ENCODE measurements around the gene MIPEP.
"Not testable (repeated sequence)": the region's sequence is repeated elsewhere in the genome, so short reads cannot be mapped to it uniquely, and the experiment has no call there.

MIPEP gene

DNA sequence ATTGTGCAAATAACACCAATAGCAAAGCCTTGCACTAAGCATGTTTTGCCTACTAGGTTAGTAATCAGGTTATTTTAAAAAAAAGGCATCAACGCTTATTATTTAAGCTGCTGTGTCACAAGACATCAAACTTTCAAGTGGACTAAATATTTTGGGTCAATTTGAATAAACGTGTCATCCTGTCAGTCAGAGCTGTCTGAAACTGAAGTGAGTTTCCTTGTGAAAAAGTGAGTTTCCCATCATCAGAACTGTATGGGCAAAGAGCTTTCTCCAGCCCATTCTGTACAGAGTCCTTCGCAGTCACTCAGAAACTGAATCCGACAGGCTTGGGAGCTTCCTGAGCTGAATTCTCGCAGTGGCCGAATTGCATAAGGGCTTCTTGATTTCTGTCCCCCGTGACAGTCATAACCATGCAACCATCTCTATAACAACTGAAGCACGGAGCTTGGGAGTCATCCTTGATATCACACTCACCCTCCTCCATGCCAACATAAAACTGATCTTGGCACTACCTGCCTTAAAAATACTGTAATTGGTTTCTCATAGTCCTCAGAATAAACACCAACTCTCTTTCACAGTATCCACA, 139.8 kb downstream of the MIPEP start:
- no peak for DNase-seq (ENCODE audit: low spot score)

DNA sequence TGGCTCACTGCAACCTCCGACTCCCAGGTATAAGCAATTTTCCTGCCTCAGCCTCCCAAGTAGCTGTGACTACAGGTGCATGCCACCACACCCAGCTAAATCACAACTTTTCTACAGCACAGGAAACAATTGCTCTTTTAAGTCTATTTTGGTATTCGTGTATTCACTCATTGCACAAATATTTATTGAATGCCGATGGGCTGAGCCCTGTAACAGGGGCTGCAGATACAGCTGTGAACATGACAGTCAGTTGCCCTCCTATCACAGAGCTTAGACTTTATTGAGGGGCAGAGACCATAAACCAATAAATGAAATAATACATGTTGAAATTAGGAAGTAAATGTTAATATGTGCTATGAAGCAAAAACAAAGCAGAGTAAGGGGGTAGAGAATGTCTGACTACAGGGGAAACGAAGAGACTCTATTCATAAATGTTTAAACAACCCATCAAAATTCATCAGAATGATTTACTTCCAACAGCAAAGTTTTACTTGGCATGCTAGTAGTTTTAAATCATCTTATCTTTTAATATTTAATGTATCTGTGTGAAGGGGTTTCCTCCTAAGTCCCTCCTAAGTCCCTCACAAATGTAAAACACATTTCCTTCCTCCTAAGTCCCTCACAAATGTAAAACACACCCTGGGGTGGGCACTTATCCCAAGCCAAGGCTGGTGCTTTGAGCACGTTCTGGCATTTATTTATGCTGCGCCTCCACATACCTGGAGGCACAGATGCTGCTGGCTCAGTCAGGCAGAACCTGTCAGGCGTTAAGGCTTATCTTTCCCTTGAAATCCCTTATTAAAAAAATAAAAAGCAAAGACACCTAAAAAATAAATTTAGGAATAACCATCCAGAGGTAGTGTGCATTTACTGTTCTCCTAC, 140.8 kb downstream of the MIPEP start:
- DNase-seq (ENCODE audit: low spot score) = no peak

DNA sequence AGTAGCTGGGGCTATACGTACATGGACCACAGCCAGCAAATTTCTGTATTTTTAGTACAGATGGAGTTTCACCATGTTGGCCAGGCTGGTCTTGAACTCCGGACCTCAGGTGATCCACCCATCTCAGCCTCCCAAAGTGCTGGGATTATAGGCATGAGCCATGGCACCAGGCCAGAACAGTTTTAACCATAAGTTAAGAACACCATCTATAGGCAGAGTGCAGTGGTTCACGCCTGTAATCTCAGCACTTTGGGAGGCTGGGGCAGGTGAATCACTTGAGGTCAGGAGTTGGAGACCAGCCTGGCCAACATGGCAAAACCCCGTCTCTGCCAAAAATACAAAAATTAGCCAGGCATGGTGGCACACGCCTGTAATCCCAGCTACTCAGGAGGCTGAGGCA, 143.1 kb downstream of the MIPEP start:
- not testable (repeated sequence) for DNase-seq (ENCODE audit: low spot score)

DNA sequence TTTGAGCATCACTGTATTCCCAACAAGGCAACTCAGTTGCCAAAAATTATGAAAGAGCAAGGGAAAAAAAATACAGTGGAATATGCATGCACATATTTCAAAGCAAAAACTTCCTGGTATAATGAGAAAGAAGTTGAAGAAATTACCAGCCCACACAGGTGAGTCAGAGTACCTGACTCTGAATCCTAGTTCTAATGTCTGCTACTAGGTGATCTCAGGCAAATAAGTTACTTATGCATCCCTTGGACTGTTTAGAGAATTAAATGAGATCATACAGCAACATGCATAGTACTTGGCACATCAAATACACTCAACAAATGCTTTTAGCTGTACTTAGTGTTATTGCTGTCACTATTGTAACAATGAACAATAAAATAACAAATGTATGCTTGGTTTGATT, 144.9 kb downstream of the MIPEP start:
- DNase-seq (ENCODE audit: low spot score) = no peak

DNA sequence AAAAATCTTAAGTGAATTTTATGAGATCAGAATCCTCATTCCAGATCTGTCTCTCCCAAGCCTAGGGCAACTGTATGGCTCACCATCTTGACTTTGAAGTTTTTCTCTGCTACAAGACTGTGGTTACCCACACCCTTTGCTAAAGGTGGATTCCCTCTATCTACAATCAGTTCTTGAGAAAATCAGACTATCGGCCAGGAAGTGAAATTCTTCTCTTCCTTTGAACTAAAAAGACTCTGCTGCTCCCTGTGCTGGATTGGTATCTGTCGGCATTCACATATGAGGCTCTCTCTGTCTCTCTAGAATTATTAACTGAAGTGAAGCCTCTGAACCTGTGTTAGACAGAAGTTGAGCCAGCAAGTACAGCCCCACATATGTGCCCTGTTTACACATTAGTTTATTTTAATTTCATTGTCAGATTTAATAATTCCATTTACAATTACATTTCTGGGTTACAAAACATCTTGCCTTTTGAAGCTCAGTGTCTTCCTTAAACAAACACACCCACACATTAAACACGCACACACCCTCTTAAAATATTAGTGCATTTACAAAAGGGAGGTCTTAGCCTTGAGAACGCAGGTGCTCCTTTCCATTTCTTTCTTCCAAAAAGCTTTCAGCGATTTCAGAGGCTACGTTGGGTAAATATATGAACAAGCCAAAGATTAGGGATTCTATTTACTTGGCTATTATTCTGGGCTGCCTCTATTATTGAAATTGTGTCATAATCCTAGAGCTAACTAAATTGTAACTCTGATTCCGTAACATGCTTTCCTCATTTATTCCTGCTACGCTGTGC, 145.7 kb downstream of the MIPEP start:
- DNase-seq (ENCODE audit: low spot score) = no peak

DNA sequence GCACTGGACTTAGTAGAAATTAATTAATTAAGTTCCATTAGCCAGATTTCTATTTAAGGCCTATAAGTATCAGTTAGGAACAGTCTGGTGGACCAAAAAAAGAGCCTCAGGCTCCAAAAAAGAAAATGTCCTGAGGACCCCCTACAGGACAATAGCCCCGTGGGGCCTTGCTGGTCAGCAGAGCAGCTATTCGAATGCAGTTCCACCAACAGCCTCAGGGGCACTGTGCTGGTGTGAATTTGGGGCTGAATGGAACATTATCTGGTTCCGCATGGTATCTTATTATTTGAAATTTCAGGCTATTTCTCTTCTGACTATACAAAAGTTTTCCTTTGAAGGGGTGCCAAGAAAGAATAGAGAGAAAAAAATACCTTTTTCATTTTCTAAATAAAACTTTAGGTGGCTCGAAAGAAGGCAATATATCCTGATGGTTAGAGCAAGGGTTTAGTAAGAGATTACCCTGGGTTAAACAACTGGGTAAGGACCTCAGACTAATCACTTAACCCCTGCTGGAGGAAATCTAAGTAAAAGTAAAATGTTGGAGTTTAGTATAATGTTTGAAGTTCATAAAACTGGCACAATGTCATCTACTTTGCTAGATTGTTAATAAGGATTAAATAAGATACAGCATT, 147.2 kb downstream of the MIPEP start:
- DNase-seq (ENCODE audit: low spot score) = no peak

DNA sequence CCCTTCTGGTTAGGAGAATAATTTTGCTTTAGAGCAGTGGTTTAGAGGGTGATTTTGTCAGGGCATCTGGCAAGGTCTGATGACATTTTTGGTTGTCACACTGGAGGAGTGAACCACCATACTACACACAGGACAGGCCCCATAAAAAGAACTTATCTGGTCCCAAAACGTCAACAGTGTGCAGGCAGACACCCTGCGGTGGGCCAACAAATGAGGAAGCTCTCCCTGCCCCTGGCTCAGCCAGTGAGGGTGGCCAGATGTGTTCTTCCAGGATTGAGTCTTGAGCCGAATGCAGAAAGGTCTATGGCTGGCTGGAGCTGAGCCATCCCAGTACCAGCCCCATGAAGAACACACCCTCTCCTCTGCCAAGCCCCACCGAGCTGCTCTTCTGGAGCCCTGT, 149.2 kb downstream of the MIPEP start:
- DNase-seq (ENCODE audit: low spot score) = no peak

DNA sequence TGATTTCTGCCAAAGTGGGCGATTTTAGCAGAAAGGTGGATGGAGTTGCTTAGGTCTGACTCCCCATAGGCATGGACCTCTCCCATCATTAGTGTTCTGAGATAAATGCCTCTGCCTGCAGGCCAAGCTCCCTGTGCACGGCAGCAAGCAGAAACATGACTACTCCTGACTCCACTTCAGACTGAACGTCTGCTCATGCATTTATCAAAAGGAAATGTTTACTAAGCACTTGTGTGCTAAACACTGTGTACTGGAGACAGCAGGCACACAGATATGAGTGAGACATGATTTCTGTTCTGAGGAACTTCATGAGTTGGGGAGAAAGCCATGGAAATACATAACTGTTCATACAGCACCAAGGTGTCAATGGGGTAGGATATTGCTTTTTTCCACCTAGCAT, 149.6 kb downstream of the MIPEP start:
- no peak for DNase-seq (ENCODE audit: low spot score)

DNA sequence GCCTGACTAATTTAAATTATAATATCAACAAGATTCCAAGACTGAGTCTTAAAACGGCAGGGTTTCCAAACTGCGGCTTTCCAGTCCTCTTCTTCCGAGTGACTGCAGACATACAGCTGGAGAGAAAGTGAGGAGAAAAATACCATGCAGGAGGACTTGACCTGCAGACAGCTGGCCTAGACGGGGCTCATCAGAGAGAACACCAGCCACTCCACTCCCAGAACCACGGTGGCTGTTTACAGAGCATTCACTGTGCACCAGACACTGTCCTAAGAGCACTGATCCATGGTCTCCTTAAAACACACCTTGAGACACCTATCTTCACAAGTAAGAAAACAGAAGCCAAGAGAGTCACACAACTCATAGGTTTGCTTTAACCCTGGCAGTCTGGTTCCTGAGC, 152.7 kb downstream of the MIPEP start:
- DNase-seq (ENCODE audit: low spot score) = no peak

DNA sequence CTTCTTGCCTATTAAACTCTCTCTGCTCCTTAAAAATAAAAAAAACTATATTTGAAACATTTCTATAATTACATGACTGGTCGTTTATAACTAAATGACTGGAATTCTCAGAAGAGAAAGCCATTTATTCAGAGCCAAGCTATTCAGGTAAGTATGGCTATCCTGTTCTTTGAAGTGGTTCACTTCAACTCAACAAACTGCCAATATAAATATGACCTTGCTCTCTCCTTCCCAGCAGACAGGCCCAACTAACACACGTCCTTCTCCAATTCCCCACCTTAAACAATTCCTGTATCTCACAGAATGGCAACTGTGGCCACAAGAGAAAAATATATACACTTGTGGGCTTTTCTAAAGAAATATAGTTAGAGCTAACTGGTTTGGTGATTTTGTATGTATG, 153.9 kb downstream of the MIPEP start:
- no peak for DNase-seq (ENCODE audit: low spot score)

DNA sequence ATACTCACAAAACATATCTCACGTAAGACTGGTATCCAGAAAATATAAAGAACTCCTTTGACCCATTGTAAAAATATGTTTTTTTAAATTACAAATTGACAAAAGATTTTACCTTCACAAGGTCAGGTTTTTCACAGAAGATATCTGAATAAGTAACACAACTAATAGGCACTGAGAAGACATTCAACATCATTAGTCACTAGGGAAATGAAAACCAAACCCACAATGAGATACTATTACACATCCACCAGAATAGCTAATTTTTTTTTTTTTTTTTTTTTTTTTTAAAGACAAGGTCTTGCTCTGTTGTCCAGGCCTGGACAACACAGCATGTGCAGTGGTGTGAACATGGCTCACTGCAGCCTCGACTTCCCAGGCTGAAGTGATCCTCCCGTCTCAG, 157.5 kb downstream of the MIPEP start:
- DNase-seq (ENCODE audit: low spot score) = no peak

DNA sequence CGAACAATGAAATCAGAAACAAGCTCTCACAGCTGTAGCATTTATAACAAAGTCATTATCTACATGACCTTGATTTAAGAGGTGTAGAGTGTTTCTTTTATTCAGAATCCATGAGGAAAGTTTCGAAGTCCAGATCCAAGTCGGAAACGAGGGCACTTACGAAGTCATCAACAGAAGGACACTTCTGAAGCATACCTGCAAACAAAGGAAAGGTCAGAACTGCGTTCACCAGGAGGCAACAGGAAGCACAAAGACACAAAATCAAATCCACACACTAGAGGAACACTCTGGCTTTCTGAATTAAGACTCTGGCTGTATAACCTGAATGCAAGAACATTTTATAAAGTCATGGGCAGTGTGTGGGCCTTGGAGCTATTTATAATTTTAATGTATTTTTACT, 158.9 kb downstream of the MIPEP start:
- no peak for DNase-seq (ENCODE audit: low spot score)

DNA sequence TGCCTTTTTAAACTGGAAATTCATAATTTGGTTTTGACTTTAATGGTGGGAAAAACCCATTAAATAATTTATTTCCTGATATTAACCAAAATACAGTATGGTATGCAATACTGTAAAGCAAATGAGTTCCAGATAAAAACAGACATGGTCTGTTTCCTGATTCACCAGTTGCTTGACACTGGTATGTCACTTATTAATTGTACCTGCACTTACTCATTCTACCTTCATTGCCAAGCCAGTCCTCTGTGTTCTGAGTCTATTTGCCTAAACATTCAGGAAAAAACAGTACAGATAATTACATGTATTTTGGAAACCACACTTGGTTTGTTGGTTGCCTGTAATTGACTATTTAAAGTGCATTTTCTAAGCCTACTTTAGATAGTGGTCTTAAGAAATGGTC, 159.7 kb downstream of the MIPEP start:
- no peak for DNase-seq (ENCODE audit: low spot score)

DNA sequence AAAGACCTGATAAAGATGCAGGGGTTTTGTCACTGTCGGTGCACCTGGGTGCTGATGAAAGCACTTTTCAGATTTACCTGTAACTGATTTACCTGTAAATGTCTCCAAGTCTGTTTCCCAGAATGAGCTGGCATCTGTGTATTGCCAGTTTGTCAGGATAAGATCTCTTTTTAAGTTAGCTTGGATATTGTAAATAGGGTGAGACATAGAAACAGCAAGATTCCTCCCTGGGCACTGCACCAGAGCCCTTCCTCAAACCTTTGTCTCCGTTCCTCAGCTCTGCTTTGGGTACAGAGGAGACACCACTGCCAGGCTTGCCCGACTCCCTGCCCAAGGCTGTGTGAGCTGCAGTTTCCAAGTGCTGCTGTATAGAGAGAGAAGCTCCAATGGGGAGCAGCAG, 160.4 kb downstream of the MIPEP start:
- DNase-seq (ENCODE audit: low spot score) = no peak

DNA sequence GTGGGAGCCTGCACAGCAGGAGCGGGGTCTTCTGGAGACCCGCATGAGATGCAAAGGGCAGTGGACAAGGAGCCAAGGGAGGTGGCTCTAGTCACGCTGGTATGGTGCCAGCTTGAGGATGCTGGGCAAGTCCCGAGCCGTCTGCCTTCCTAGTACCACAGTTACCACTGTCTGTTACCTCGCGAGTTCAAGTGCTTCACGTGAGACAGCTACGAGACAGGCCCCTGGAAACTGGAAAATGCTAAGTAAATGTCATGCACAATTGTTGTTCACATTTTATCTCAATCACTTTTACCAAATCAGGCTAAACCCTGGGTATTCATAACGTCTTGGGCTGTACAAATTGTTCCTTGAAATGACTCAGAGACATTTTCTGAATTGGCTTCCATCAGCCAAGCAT, 163.3 kb downstream of the MIPEP start:
- no peak for DNase-seq (ENCODE audit: low spot score)

DNA sequence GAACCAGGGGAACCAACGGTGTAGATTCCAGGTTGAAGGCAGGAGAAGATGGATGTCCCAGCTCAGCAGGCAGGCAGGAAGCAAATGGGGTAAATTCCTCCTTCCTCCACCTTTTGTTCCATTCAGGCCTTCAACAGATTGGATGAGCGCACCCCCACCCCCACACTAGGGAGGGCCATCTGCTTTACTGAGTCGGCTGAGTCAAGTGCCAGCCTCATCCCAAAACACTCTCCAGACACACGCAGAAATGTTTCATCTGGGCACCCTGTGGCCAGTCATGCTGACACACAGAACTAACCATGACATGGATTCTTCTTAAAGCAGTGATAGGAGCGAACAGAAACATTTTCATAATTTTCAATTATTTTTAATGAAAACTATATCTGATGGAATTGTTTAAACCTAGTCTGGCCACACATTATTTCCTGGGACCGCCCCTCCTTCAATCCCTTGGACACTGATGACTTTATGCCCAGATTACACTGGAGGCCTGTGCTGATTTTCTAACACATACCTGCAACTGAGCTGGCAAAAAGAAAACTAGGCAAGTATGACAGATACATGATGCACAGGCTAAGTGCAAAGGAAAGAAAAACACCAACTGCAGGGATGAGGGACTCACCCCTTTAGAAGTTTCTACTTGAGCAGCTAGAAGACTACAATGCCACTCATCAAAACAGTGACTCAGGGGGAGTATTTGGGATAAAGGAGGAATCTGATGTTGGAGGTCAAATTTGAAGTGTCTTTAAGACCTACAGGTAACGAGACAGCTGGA, 164.8 kb downstream of the MIPEP start:
- no peak for DNase-seq (ENCODE audit: low spot score)

DNA sequence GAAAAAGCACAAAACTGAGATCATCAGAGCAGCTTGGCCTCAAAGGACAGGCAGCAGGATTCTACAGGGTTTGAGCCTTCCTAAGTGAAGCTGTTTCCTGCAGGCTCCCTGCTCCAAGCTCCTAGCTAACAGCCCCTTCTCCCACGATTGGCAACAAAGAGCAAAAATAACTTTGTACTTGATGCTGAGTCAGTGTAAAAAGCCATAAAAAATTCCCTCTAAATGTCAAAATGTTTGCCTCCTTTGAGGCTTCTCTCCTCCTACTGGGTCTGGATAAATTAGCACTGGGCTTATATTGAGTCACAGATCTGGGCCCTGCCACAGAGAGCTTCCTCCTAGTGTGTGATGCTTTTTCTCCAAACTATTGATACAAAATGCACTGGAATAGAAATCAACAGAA, 165.7 kb downstream of the MIPEP start:
- no peak for DNase-seq (ENCODE audit: low spot score)

DNA sequence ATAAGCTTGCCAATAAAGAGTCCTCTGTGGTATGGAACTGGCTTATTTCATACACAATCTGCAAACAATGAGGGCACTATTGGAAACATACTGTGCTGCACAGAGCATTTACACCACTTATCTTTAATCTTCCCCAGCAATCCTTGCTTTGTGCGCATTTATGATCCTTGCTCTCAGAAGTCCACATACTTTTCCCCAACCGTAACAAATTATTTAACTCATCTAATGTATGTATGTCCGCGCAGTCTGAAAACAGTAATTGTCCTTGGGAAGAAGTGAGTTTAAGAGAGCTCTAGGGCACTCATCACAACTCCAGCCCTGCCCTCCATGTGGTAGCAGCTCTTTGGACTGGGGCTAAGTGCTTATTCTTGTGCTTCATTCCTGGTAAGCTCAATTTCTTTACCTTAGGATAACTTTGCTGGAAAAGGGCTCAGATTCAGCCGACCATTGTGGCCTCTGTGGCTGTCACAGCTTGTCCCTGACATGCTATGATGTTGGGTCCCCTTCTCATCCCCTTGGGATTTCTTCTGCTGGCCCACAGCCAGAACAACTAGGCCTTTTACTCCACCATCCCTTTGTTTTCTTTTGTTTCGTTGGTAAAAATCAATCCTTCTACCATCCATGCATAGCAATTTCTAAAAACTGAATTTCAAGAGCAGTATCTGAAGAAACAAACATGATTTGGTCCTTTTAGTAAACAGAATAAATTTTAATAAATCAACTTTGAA, 166.3 kb downstream of the MIPEP start:
- no peak for DNase-seq (ENCODE audit: low spot score)

DNA sequence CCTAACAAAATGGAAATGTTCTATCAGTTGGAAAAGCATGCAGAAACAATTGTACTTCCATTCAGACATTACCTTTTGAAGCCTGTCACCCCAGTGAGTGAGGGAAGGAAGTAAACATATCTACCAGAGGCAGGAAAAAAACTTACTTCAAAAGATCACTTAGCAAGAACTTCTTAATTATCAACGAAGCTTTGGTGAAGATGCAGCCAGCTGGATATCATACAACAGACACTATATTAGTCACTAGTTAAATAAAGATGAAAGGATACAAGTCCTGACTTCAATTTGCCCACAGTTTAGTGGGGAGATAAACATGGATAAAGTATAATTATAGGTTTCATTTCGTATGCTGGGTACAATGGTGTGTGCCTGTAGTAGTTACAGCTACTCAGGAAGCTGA, 170.2 kb downstream of the MIPEP start:
- no peak for DNase-seq (ENCODE audit: low spot score)

DNA sequence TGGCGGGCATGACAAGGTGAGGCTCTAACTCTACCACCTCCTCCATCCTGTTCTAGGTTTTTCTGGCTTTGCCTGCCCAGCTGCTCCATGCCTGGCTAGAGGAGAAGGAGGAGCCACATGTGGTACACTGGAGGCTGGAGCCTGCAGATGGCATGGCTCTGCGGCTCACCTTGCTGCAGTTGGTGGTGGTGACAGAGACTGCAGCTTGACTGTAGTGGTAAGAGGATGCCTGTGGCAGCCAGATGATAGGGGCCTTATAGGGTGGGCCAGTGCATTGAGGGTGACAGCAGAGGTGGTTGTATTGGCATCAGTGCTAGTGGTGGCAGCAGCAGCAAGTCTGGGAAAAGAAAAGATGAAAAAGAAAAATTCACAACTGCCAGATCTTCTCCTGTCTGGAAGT, 172.8 kb downstream of the MIPEP start:
- no peak for DNase-seq (ENCODE audit: low spot score)

DNA sequence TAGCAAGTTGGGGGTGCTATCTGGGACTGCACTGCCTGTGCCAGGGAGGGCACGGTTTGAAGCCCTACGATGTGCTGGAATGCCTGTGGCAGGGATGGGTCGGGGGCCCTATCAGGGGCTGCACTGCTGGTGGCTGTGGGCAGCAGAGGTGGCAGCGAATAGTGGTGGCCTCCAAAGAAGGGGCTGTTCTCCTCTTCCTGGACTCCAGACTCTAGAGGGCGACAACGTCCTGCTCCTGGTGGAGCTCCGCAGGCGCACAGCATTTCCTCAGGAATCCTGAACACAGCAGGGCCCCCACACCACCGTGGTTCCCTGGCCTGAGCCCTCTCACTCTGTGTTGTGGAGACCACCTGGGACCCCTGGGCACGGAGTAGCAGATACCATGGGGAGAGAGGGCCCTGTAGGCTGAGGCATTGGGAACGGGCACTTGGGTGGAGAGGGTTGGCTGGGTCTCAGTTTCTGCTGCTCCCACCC, 173.4 kb downstream of the MIPEP start:
- no peak for DNase-seq (ENCODE audit: low spot score)
